Measurements from ENCODE around the gene ZCCHC8. TPM values are rescaled to one million over a fixed set of nuclear protein-coding genes. Genes with fewer than 3 reads are reported as not detected.
A peak's percentile ranks its signal among the peaks of the same experiment; 100 is the strongest.
"Not testable (repeated sequence)": the region's sequence is repeated elsewhere in the genome, so short reads cannot be mapped to it uniquely, and the experiment has no call there.

Gene ZCCHC8
- total and polyA plus RNA-seq, 2 donors (not counting 1 experiment from before 2014, with no cell fraction given), result 10.9 to 23.8 TPM

GRCh38 chr12:122438822-122439221 lies 61.9 kb downstream of the ZCCHC8 start:
- H4K20me1 ChIP-seq (ENCODE audit: control insufficient read depth, extremely low read depth, insufficient read depth, low read length); DNase-seq (ENCODE audit: low read depth in 2 of 2); H3K9me3 ChIP-seq (ENCODE audit: control insufficient read depth, insufficient read depth, low read depth, low read length); H3K27me3 ChIP-seq (ENCODE audit: control insufficient read depth, insufficient read depth, low read length); H3K4me3 ChIP-seq (replicated peaks in 1 of 4; ENCODE audit: control extremely low read depth in 1 of 4, insufficient read depth in 1 of 4, low read depth in 3 of 4, low read length in 4 of 4); H3K4me1 ChIP-seq (ENCODE audit: control insufficient read depth, extremely low read depth, insufficient read depth, low read length); H3K79me2 ChIP-seq (ENCODE audit: control insufficient read depth, insufficient read depth, low read length); H3K9ac ChIP-seq (ENCODE audit: insufficient read depth, low read length); H3K27ac ChIP-seq (ENCODE audit: insufficient read depth, low read length); H2AFZ ChIP-seq (ENCODE audit: low read length); H3K36me3 ChIP-seq (ENCODE audit: control insufficient read depth, insufficient read depth, low read length); H3K4me2 ChIP-seq (ENCODE audit: extremely low read depth, insufficient read depth, low read length): not testable (repeated sequence)

- Histone ChIP-seq H3K27me3 (ENCODE audit: control insufficient read depth, insufficient read depth, low read length) (no peaks in the 10 kb centered on the region), H3K4me2 (ENCODE audit: extremely low read depth, insufficient read depth, low read length) (peak overlapping the region; percentile 69), H3K79me2 (ENCODE audit: control insufficient read depth, insufficient read depth, low read length) (no peaks in the 10 kb centered on the region), H3K4me1 (ENCODE audit: control insufficient read depth, extremely low read depth, insufficient read depth, low read length) (peaks cover 9% of the 10 kb centered on the region), H3K9me3 (ENCODE audit: control insufficient read depth, insufficient read depth, low read depth, low read length) (no peaks in the 10 kb centered on the region), H3K4me3 (replicated peaks in 1 of 4; ENCODE audit: control extremely low read depth in 1 of 4, insufficient read depth in 1 of 4, low read depth in 3 of 4, low read length in 4 of 4) (no peak overlapping the region), H3K36me3 (ENCODE audit: control insufficient read depth, insufficient read depth, low read length) (no peaks in the 10 kb centered on the region), H3K9ac (ENCODE audit: insufficient read depth, low read length) (no peak overlapping the region), H2AFZ (ENCODE audit: low read length) (peak overlapping the region; percentile 36), H3K27ac (ENCODE audit: insufficient read depth, low read length) (peak overlapping the region; percentile 30), H4K20me1 (ENCODE audit: control insufficient read depth, extremely low read depth, insufficient read depth, low read length) (no peaks in the 10 kb centered on the region)
- peak; percentile 83 to 93 for DNase-seq (ENCODE audit: low read depth in 2 of 2)
- TF ChIP-seq EZH2 (IDR thresholded peaks at IDR 0.05; ENCODE audit: low read length, missing control alignments), result no peak
- TF ChIP-seq, protein P1, sequence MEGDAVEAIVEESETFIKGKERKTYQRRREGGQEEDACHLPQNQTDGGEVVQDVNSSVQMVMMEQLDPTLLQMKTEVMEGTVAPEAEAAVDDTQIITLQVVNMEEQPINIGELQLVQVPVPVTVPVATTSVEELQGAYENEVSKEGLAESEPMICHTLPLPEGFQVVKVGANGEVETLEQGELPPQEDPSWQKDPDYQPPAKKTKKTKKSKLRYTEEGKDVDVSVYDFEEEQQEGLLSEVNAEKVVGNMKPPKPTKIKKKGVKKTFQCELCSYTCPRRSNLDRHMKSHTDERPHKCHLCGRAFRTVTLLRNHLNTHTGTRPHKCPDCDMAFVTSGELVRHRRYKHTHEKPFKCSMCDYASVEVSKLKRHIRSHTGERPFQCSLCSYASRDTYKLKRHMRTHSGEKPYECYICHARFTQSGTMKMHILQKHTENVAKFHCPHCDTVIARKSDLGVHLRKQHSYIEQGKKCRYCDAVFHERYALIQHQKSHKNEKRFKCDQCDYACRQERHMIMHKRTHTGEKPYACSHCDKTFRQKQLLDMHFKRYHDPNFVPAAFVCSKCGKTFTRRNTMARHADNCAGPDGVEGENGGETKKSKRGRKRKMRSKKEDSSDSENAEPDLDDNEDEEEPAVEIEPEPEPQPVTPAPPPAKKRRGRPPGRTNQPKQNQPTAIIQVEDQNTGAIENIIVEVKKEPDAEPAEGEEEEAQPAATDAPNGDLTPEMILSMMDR (conservative IDR thresholded peaks at IDR 0.05 in 1 of 2, IDR thresholded peaks at IDR 0.05 in 1 of 2; ENCODE audit: low read depth in 1 of 2, low read length in 2 of 2), result no peak
These were observed 63.0 kb downstream of the ZCCHC8 start for GRCh38 chr12:122437656-122438121.

DNA sequence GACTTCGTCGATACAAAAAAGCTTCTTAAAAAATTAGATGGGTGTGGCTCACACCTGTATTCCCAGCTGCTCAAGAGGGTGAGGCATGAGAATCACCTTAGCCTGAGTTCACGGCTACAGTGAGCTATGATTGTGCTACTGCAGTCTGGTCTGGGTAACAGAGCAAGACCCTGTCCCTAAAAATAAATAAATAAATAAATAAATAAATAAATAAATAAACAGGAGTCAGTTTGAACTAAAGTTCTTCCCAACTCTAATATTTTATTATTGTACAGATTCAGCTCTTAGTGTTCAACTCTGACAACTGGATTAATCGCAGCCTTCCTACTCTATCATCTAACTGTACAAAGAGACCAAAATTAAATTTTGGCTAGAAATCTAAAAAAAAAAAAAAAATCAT lies 65.5 kb downstream of the ZCCHC8 start:
- TF ChIP-seq, protein P1 (conservative IDR thresholded peaks at IDR 0.05 in 1 of 2, IDR thresholded peaks at IDR 0.05 in 1 of 2; ENCODE audit: low read depth in 1 of 2, low read length in 2 of 2), result no peak
- TF ChIP-seq EZH2 (IDR thresholded peaks at IDR 0.05; ENCODE audit: low read length, missing control alignments), result no peak
- Histone ChIP-seq H3K9ac (ENCODE audit: insufficient read depth, low read length) (no peak overlapping the region), H3K4me2 (ENCODE audit: extremely low read depth, insufficient read depth, low read length) (no peak overlapping the region), H3K36me3 (ENCODE audit: control insufficient read depth, insufficient read depth, low read length) (no peaks in the 10 kb centered on the region), H4K20me1 (ENCODE audit: control insufficient read depth, extremely low read depth, insufficient read depth, low read length) (no peaks in the 10 kb centered on the region), H3K4me3 (replicated peaks in 1 of 4; ENCODE audit: control extremely low read depth in 1 of 4, insufficient read depth in 1 of 4, low read depth in 3 of 4, low read length in 4 of 4) (no peak overlapping the region), H3K27me3 (ENCODE audit: control insufficient read depth, insufficient read depth, low read length) (no peaks in the 10 kb centered on the region), H3K9me3 (ENCODE audit: control insufficient read depth, insufficient read depth, low read depth, low read length) (no peaks in the 10 kb centered on the region), H3K27ac (ENCODE audit: insufficient read depth, low read length) (no peak overlapping the region), H3K4me1 (ENCODE audit: control insufficient read depth, extremely low read depth, insufficient read depth, low read length) (peaks cover 9% of the 10 kb centered on the region), H3K79me2 (ENCODE audit: control insufficient read depth, insufficient read depth, low read length) (no peaks in the 10 kb centered on the region), H2AFZ (ENCODE audit: low read length) (no peak overlapping the region)
- DNase-seq (ENCODE audit: low read depth in 2 of 2), result no peak

DNA sequence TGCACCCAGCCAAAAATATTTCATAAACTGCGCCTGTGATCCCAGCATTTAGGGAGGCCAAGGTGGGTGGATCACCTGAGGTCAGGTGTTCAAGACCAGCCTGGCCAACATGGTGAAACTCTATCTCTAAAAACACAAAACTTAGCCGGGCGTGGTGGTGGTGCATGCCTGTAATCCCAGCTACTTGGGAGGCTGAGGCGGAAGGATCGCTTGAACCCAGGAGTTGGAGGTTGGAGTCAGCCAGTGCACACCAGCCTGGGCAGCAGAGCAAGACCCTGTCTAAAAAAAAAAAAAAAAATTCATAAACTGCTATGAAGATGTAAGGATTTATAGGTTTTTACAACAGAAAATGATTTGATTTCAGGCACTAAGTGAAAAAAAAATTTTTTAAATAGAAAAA lies 71.7 kb downstream of the ZCCHC8 start:
- H4K20me1 ChIP-seq (ENCODE audit: control insufficient read depth, extremely low read depth, insufficient read depth, low read length); H3K4me3 ChIP-seq (replicated peaks in 1 of 4; ENCODE audit: control extremely low read depth in 1 of 4, insufficient read depth in 1 of 4, low read depth in 3 of 4, low read length in 4 of 4); H3K4me1 ChIP-seq (ENCODE audit: control insufficient read depth, extremely low read depth, insufficient read depth, low read length); H3K9me3 ChIP-seq (ENCODE audit: control insufficient read depth, insufficient read depth, low read depth, low read length); H3K4me2 ChIP-seq (ENCODE audit: extremely low read depth, insufficient read depth, low read length); H2AFZ ChIP-seq (ENCODE audit: low read length); H3K27ac ChIP-seq (ENCODE audit: insufficient read depth, low read length); H3K9ac ChIP-seq (ENCODE audit: insufficient read depth, low read length); DNase-seq (ENCODE audit: low read depth in 2 of 2); H3K36me3 ChIP-seq (ENCODE audit: control insufficient read depth, insufficient read depth, low read length); H3K79me2 ChIP-seq (ENCODE audit: control insufficient read depth, insufficient read depth, low read length); H3K27me3 ChIP-seq (ENCODE audit: control insufficient read depth, insufficient read depth, low read length): not testable (repeated sequence)

All from fibroblast of lung (primary cell).